HG03342 (cell line): ENCODE data around the gene CSNK2B.

ENCODE experiments used
- ATAC-seq: cut with Tn5 transposase; IDR thresholded peaks from one replicate; pipeline ENCODE4 v1.9.1; 2021; ENCODE audit warnings: mild to moderate bottlenecking, moderate library complexity; ENCODE audit not compliant: unreplicated experiment

The CSNK2B gene

DNA sequence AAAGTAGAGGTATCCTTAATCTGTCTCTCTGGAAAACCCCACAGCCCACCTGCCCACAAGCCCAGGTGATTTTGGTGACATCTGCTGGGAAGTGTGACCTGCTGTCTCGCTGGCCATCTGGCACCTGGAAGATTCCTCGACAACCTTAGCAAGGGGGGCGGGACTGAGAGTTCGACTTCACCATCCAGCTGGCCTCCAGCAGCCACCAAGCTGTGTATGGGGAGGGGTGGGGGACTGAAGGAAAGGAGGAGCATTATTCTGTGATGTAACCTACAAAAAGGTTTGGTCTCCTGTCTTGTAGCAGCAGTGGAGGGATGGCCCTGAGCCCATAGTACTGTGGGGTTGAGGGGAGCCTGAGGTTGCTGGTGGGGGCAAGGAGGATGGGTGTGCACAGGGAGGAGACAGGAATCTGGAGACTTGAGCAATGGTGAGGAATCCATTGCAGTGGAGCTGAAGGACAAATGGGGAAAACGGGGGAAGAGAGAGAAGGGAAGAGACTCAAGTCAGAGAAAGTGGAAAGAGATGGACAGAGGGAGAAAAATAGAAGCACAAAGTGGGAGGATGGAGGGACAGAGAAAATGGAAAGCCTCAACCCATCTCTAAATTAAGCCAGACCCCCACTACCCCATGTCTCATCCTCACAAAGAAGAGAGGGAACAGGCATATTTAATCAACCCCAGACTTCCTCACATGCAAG lies 44.8 kb downstream of the CSNK2B start:
- ATAC-seq, result no peak

DNA sequence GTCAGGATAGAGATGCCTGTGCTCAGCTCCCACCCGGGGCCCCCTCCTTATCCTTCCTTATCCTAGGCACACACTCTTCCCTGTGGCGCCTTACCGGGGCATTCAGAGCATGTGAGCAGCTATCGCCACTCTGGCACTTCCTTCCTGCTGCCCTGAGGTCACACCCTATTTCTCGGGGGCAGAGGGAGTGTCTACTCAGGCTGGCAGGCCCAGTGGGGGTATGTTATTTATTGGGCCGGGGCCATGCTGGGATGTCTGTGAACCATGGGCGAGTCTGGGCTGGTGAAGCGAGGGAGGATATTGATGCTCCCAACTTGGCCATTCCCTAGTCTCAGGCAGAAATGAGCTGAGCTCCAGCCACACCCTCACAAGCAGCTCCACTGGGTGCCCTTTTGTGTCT lies 45.4 kb downstream of the CSNK2B start:
- ATAC-seq, result no peak

DNA sequence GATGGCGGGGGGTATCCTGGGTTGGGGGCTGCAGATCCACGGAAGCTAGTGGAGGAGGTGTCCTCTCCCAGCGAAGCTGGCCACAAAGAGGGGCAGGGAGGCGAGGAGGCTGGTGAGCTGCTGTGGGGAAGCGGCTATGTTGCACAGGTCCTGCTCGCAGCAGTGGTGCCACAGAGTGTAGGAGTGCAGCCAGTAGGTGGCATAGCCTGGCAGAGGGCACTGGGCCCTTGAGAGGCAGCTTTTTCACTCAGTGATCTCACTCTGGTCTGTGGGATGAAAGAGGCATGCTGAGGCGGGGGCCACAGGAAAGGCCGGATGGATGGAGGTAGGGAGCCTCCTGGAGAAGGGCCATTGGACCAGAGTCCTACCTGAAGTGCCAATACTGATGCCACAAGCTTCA lies 46.4 kb downstream of the CSNK2B start:
- ATAC-seq, result no peak

DNA sequence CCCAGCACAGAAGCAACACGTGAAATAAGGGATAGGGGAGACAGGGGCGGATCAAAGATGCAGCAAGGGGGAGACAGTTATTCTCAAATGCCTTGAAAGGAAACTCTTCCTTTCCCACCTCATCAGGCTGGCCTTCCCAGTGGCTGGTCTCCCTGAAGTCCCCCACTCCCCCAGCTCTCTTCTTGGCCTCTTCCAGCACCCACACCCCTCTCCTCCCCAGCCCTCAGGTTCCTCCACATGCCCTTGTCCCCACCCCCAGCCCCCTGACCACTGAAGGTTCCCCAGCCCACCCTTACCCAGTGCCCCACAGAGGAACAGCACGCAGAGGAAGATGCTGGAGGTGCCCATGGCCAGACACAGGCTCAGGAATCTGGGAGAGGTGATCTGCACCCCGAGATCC lies 47.6 kb downstream of the CSNK2B start:
- no peak for ATAC-seq

DNA sequence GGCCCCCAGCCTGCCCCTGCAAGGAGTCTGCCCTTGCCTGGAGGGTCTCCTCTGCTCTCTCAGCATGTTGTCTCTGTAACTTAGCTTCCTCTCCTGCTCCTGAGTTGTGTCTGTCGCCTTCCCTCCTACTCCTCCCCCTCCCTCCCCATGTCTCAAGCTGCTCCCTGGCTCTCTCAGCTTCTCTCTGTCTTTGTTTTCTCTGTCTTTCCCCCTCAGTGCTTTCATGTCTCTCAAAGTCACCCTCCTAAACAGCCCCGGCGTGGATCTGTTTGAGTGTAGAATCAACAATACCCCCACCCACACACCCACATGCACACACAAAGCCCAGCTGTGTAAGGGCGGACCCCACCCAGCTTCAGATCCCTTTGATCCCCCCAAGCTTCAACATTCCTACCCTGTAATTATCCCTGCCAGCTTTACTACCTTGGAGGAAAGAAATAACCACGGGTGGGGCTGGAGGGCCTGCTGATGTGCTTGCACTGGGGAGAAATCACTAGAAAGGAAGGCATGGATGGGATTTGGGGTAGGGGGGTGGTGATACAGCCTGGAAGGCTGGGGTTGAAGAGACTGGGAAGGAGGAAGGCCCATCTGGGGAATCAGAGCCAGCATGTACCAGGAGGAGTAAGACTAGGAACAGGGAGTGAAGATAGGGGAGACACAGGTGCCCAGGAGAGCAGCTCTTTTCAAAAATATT lies 48.3 kb downstream of the CSNK2B start:
- ATAC-seq, result no peak

DNA sequence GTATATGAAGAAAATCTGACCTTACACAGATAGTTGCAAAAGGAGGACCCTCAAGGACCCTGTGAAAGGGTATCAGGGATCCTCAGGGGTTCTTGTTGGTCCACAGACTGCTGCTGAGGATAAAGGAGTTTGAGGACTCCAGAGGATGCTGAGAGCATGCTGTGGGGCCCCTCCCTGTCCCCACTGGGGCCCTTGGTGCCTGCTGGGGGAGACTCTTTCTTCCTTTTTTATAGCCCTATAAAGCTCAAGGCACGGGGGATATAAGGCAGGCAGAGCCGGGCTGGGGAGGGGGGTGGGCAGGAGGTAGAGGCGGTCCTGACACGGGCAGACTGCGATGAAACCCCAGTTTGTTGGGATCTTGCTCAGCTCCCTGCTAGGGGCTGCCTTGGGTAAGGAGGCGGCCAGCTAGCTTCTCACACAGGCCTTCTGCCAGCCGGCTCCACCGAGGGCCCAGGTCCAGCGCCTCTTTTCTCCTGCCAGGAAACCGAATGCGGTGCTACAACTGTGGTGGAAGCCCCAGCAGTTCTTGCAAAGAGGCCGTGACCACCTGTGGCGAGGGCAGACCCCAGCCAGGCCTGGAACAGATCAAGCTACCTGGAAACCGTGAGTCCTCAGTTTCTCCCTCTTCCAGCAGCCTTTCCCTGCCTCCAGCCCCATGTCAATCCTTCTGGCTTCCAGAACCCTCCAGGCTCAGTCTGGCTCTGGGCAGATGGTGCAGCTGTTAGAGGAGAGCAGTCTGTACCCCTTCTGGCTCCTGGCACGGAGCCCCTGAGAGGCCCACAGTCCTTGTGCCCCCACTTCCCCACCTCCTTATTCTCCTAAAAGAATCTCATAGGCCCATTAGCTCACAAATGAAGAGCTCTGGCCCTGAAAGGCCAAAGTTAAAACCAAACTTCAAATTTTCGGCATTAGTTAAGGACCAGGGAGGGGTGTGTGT lies 49.4 kb downstream of the CSNK2B start, which contains the start of gene LY6G6D:
TSS of gene LY6G6D (plus strand) at position 327 of the 937 bp plus-strand sequence. CDS start at position 335, 8 bp downstream.
- no peak for ATAC-seq

DNA sequence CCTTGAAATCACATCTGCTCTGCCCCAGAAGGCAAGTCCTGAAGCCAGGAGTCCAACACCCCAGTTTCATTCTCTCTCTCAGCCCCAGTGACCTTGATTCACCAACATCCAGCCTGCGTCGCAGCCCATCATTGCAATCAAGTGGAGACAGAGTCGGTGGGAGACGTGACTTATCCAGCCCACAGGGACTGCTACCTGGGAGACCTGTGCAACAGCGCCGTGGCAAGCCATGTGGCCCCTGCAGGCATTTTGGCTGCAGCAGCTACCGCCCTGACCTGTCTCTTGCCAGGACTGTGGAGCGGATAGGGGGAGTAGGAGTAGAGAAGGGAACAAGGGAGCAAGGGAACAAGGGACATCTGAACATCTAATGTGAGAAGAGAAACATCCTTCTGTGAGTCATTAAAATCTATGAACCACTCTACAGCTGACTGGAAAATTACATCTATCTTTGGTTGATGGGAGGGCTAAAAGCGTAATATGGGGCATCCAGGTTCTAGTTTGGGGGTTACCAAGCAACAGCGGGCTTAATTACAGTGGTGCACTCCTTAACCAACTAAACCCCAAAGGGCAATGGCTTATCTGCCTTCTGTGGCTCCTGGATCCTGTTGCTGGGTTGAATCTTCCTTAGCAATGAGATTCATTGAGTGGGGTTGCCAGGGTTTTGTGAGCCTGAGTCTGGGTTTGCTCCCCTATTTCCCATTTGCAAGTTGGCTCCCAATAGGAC lies 51.8 kb downstream of the CSNK2B start:
- ATAC-seq, result no peak

DNA sequence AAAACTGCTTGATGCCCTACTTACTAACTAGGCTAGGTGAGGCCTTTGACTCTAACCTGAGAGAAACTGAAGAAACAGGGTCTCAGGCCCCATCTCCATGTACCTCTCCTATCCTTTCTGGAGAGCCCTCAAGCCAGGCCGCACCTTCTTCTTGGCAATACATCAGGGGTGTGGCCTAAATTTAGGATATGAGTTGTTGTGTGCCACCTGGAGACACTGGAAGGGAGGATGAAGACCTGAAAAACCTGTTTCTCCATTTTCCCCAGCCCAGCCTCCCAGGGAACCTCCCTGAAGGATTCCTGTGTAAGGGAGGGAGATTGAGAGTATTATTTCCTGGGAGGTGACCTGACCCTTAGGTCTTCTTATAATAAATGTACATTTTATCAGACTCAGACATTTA lies 52.4 kb downstream of the CSNK2B start:
- ATAC-seq, result no peak

DNA sequence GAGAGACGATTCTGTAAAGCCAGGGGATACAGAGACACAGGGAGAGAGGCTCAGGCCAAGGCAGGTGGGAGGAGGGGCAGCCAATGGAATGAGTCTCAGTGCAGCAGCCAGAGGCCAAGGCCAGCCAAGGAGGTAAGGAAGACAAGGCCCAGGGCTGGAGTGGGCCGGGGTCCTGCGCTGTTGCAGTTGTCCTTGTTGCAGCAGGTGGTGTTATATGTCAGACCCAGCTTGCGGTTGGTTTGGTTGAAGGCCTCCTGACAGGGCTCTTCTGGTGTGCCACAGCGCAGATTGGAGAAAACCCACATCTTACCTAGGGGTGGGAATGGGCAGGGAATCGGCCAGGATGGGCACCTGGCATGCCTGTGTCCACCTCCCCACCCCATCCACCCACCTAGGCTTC lies 53.1 kb downstream of the CSNK2B start:
- no peak for ATAC-seq
